Gastrocnemius medialis (tissue), 4 donors: ENCODE results near the gene DOCK8.

Source experiments
- CTCF ChIP-seq, 5 experiments: fragments of 450-650 bp in 3 of 5; fragments of 200-600 bp in 2 of 5; sonication (generic) in 2 of 5; IDR thresholded peaks in 4 of 5; conservative IDR thresholded peaks in 1 of 5; 1 replicate in 4 of 5; 2 replicates in 1 of 5; pipeline ENCODE4 v1.5.1; 2016 to 2019; ENCODE audit warnings: antibody characterized with exemption in 5 of 5, mild to moderate bottlenecking in 3 of 5, moderate library complexity in 3 of 5
- POLR2A ChIP-seq, 2 donors: fragments of 450-650 bp; IDR thresholded peaks; one replicate each; pipeline ENCODE4 v1.6.1; 2017; ENCODE audit warnings: antibody characterized with exemption in 2 of 2, mild to moderate bottlenecking in 2 of 2, moderate library complexity in 2 of 2

- no peak for TF ChIP-seq CTCF (IDR thresholded peaks at IDR 0.05 in 4 of 5, conservative IDR thresholded peaks at IDR 0.05 in 1 of 5)
- no peak for TF ChIP-seq POLR2A (IDR thresholded peaks at IDR 0.05)
Observed at GRCh38 chr9:396396-396795, 181.7 kb downstream of the DOCK8 start.
